ENCODE measurements around the gene RPL36.

- TF ChIP-seq SP1 (IDR thresholded peaks at IDR 0.05) (no peak), SUZ12 (IDR thresholded peaks at IDR 0.05) (no peak), TARDBP (IDR thresholded peaks at IDR 0.05) (no peak), L3MBTL2 (conservative IDR thresholded peaks at IDR 0.05) (no peak), PKNOX1 (IDR thresholded peaks at IDR 0.05) (no peak), FOXM1 (IDR thresholded peaks at IDR 0.05; ENCODE audit: borderline replicate concordance) (no peak), ELF4 (IDR thresholded peaks at IDR 0.05) (no peak), LEF1 (IDR thresholded peaks at IDR 0.05; ENCODE audit: borderline replicate concordance) (no peak), ZNF384 (IDR thresholded peaks at IDR 0.05) (no peak), HDGF (IDR thresholded peaks at IDR 0.05; ENCODE audit: borderline replicate concordance) (no peak), FOXK2 (IDR thresholded peaks at IDR 0.05) (no peak), FOXA1 (IDR thresholded peaks at IDR 0.05) (no peak), NFRKB (IDR thresholded peaks at IDR 0.05) (no peak)
Observed at GRCh38 chr19:5666921-5667610, 23.0 kb upstream of the RPL36 start.

All from HEK293T (cell line).